SK-N-SH (cell line): ENCODE results near the gene ALKBH2. TPM values are rescaled to one million over a fixed set of nuclear protein-coding genes. Genes with fewer than 3 reads are reported as not detected.

Source experiments
- CTCF ChIA-PET: fragments of 300-600, 350-600 bp; formaldehyde crosslinking; extraction: SDS; loops from one replicate; lab custom pipeline; 2021; lab: Yijun Ruan, JAX
- POLR2A ChIA-PET: fragments of 350-600 bp; sonication (Branson Sonifier 250); formaldehyde crosslinking; extraction: SDS; loops from one replicate; lab custom pipeline; 2020; ENCODE audit warnings: antibody characterized with exemption, inconsistent platforms; lab: Yijun Ruan, JAX
- DNase-seq: peaks from one replicate; pipeline ENCODE4 v3.0.0; 2012
- H2AFZ ChIP-seq: fragments of 200-600 bp; sonication (generic); 2 replicates; pipeline ENCODE4 v1.8.1; 2016; ENCODE audit warnings: antibody characterized with exemption, mild to moderate bottlenecking, low read depth
- H3F3A ChIP-seq: fragments of 200-600 bp; sonication (generic); replicated peaks from 2 replicates; pipeline ENCODE3; 2016; ENCODE audit warnings: antibody characterized with exemption, mild to moderate bottlenecking; ENCODE audit not compliant: insufficient read depth
- H3K27ac ChIP-seq, 2 experiments: fragments of 200-500 bp in 1 of 2; fragments of 200-600 bp in 1 of 2; sonication (Bioruptor generic) in 1 of 2; sonication (generic), shearing (Covaris generic) in 1 of 2; 2 replicates each; pipeline versions ENCODE4 v1.5.1 to v1.6.1; 2014 to 2016; ENCODE audit warnings: low read depth in 2 of 2, inconsistent platforms in 1 of 2, low read length in 1 of 2, mild to moderate bottlenecking in 1 of 2, mixed read lengths in 1 of 2
- H3K27me3 ChIP-seq: fragments of 200-600 bp; sonication (generic), shearing (Covaris generic); 2 replicates; pipeline ENCODE4 v1.6.1; 2016; ENCODE audit warnings: mixed run types; ENCODE audit not compliant: insufficient read depth
- H3K36me3 ChIP-seq, 2 experiments: fragments of 200-500 bp in 1 of 2; fragments of 200-600 bp in 1 of 2; sonication (Bioruptor generic) in 1 of 2; sonication (generic) in 1 of 2; replicated peaks in 1 of 2; 2 replicates each; pipeline versions ENCODE3 to v1.5.1; 2014 to 2016; ENCODE audit warnings: low read length in 1 of 2, mild to moderate bottlenecking in 1 of 2; ENCODE audit not compliant: insufficient read depth in 2 of 2, control insufficient read depth in 1 of 2
- H3K4me1 ChIP-seq, 2 experiments: fragments of 200-500 bp in 1 of 2; fragments of 200-600 bp in 1 of 2; sonication (Bioruptor generic) in 1 of 2; sonication (generic), shearing (Covaris generic) in 1 of 2; 2 replicates each; pipeline versions ENCODE4 v1.5.1 to v1.6.1; 2014 to 2016; ENCODE audit warnings: low read depth in 1 of 2, low read length in 1 of 2, mixed run types in 1 of 2; ENCODE audit not compliant: insufficient read depth in 2 of 2, control insufficient read depth in 1 of 2
- H3K4me2 ChIP-seq: fragments of 200-600 bp; sonication (generic), shearing (Covaris generic); 2 replicates; pipeline ENCODE4 v1.6.1; 2017; ENCODE audit warnings: mixed run types
- H3K4me3 ChIP-seq, 2 experiments: fragments of 200-500 bp in 1 of 2; fragments of 200-600 bp in 1 of 2; sonication (Bioruptor generic) in 1 of 2; sonication (generic), shearing (Covaris generic) in 1 of 2; 2 replicates each; pipeline versions ENCODE4 v1.5.1 to v1.8.1; 2014 to 2016; ENCODE audit warnings: low read depth in 2 of 2, inconsistent platforms in 1 of 2, low read length in 1 of 2, mild to moderate bottlenecking in 1 of 2, mixed read lengths in 1 of 2, moderate library complexity in 1 of 2
- H3K79me2 ChIP-seq: fragments of 200-600 bp; sonication (generic); 2 replicates; pipeline ENCODE4 v1.8.1; 2017; ENCODE audit warnings: mild to moderate bottlenecking; ENCODE audit not compliant: insufficient read depth
- H3K9ac ChIP-seq: fragments of 200-600 bp; sonication (generic); 2 replicates; pipeline ENCODE4 v1.6.1; 2017; ENCODE audit warnings: mixed run types
- H3K9me2 ChIP-seq: fragments of 200-600 bp; sonication (generic); 2 replicates; pipeline ENCODE4 v1.6.1; 2017; ENCODE audit warnings: mixed run types
- H3K9me3 ChIP-seq: fragments of 200-600 bp; sonication (generic); 2 replicates; pipeline ENCODE4 v1.6.1; 2017; ENCODE audit warnings: mixed run types, mild to moderate bottlenecking, moderate library complexity
- H4K20me1 ChIP-seq: fragments of 200-600 bp; sonication (generic); 2 replicates; pipeline ENCODE4 v1.6.1; 2017; ENCODE audit warnings: mild to moderate bottlenecking, mixed run types; ENCODE audit not compliant: insufficient read depth
- CHD2 ChIP-seq: fragments of 150-350 bp; IDR thresholded peaks from 2 replicates; pipeline ENCODE4 v1.6.1; 2018; ENCODE audit warnings: low read length; ENCODE audit not compliant: partially characterized antibody
- EP300 ChIP-seq, 2 experiments: IDR thresholded peaks; 2 replicates each; pipeline versions ENCODE4 v1.4.0 to v1.6.1; 2012; ENCODE audit warnings: borderline replicate concordance in 1 of 2, low read depth in 1 of 2, low read length in 1 of 2
- EZH2phosphoT487 ChIP-seq: fragments of 200-600 bp; sonication (generic); IDR thresholded peaks from 2 replicates; pipeline ENCODE4 v1.6.1; 2017; ENCODE audit warnings: low read depth, mixed run types, mild to moderate bottlenecking, antibody characterized with exemption, moderate library complexity, borderline replicate concordance
- JUND ChIP-seq: IDR thresholded peaks from 2 replicates; pipeline ENCODE4 v1.4.0; 2012
- MEF2A ChIP-seq: IDR thresholded peaks from 2 replicates; pipeline ENCODE4 v1.4.0; 2012; ENCODE audit warnings: low read depth, borderline replicate concordance
- NRF1 ChIP-seq: IDR thresholded peaks from 2 replicates; pipeline ENCODE4 v1.6.1; 2012; ENCODE audit warnings: low read depth, mild to moderate bottlenecking, low read length
- RAD21 ChIP-seq: IDR thresholded peaks from 2 replicates; pipeline ENCODE4 v1.6.1; 2012; ENCODE audit warnings: mild to moderate bottlenecking, low read length
- RCOR1 ChIP-seq: fragments of 150-350 bp; IDR thresholded peaks from 2 replicates; pipeline ENCODE4 v1.6.1; 2017; ENCODE audit warnings: antibody characterized with exemption, low read length
- REST ChIP-seq: IDR thresholded peaks from 2 replicates; pipeline ENCODE4 v1.6.1; 2012; ENCODE audit warnings: mild to moderate bottlenecking, low read depth, low read length, moderate library complexity
- RFX5 ChIP-seq: IDR thresholded peaks from 2 replicates; pipeline ENCODE4 v1.6.1; 2012; ENCODE audit warnings: mild to moderate bottlenecking, improper control_type of control experiment, low read length
- SIN3A ChIP-seq: IDR thresholded peaks from 2 replicates; pipeline ENCODE4 v1.6.1; 2012; ENCODE audit warnings: low read depth, mild to moderate bottlenecking, low read length, moderate library complexity, borderline replicate concordance
- TAF1 ChIP-seq: IDR thresholded peaks from 2 replicates; pipeline ENCODE4 v1.6.1; 2012; ENCODE audit warnings: low read depth, mild to moderate bottlenecking, low read length, moderate library complexity, borderline replicate concordance
- USF1 ChIP-seq: IDR thresholded peaks from 2 replicates; pipeline ENCODE4 v1.4.0; 2012; ENCODE audit warnings: low read depth, borderline replicate concordance
- USF2 ChIP-seq: fragments of 150-350 bp; IDR thresholded peaks from 2 replicates; pipeline ENCODE4 v1.6.1; 2017; ENCODE audit warnings: antibody characterized with exemption, low read length, low read depth, borderline replicate concordance
- WGBS: methylation state at CpG from one replicate; pipeline ENCODE4 v1.1.6; 2017; ENCODE audit warnings: low lambda C conversion rate; 5-methylcytosine and 5-hydroxymethylcytosine counted together
- polyA plus RNA-seq, 3 experiments: library from polyadenylated mRNA; depleted of rRNA; stranded (reverse); fragments of >200 nt; gene quantifications; 2 replicates each; pipeline ENCODE4 v1.2.3, GENCODE V29; 2012

ALKBH2 gene
- polyA plus RNA-seq, 1 of the 3 experiments (the other 2 are of a cell fraction): 47.3 TPM

- H3K27ac ChIP-seq: no peak overlapping the region
- no peak overlapping the region for H3K9ac ChIP-seq
- ChIA-PET CTCF (no interaction called here), POLR2A (no interaction called here)
- no peaks in the 10 kb centered on the region for H3K27me3 ChIP-seq
- H3K36me3 ChIP-seq: no peaks in the 10 kb centered on the region
- no peaks in the 10 kb centered on the region; a peak in 1 of 4 replicates for H3K4me1 ChIP-seq
- DNase-seq: no peak
- no peaks in the 10 kb centered on the region for H3F3A ChIP-seq
- H3K9me3 ChIP-seq: no peaks in the 10 kb centered on the region
- no peaks in the 10 kb centered on the region for H4K20me1 ChIP-seq
- no peak overlapping the region for H3K4me2 ChIP-seq
- TF ChIP-seq TAF1 (no peak), USF2 (no peak), EZH2phosphoT487 (no peak), RAD21 (no peak), CHD2 (no peak), EP300 (IDR thresholded peaks at IDR 0.05; ENCODE audit: borderline replicate concordance in 1 of 2, low read depth in 1 of 2, low read length in 1 of 2) (no peak), REST (no peak), JUND (no peak), MEF2A (no peak), NRF1 (no peak), USF1 (no peak), RCOR1 (no peak), SIN3A (no peak), RFX5 (no peak)
- 52% methylated on average over 8 of the region's 8 CpGs for WGBS
- H3K79me2 ChIP-seq: no peaks in the 10 kb centered on the region
- no peaks in the 10 kb centered on the region for H3K9me2 ChIP-seq
- H2AFZ ChIP-seq: no peak overlapping the region
- no peak overlapping the region for H3K4me3 ChIP-seq
Observed at GRCh38 chr12:109047081-109047805, 46.0 kb downstream of the ALKBH2 start.
